OCI-LY3 (cell line): ENCODE data around the gene CPT1B.

Experiments used
- H2AFZ ChIP-seq: fragments of 200-600, 300-600 bp; shearing (Covaris generic); 2 replicates; pipeline ENCODE4 v1.6.0; 2014; ENCODE audit warnings: antibody characterized with exemption, low read depth, low read length
- H3K27ac ChIP-seq: fragments of 200-600, 300-600 bp; sonication (generic); 2 replicates; pipeline ENCODE4 v1.5.1; 2014; ENCODE audit warnings: mild to moderate bottlenecking, low read length, moderate library complexity, mixed read lengths
- H3K27me3 ChIP-seq: fragments of 200-600, 300-600 bp; sonication (generic); 2 replicates; pipeline ENCODE4 v1.6.1; 2014; ENCODE audit warnings: low read depth, low read length, mixed read lengths
- H3K36me3 ChIP-seq: fragments of 200-600, 300-600 bp; sonication (generic); replicated peaks from 2 replicates; pipeline ENCODE3; 2014; ENCODE audit warnings: low read depth, low read length, mixed read lengths
- H3K4me1 ChIP-seq: fragments of 300-600, 200-600 bp; sonication (generic); 2 replicates; pipeline ENCODE4 v1.6.1; 2014; ENCODE audit warnings: low read length, mixed read lengths
- H3K4me2 ChIP-seq: fragments of 200-600, 300-600 bp; sonication (generic); 2 replicates; pipeline ENCODE4 v1.6.1; 2014; ENCODE audit warnings: low read length, mixed read lengths
- H3K4me3 ChIP-seq: fragments of 300-600, 200-600 bp; sonication (generic); 2 replicates; pipeline ENCODE4 v1.5.1; 2014; ENCODE audit warnings: antibody characterized with exemption, mild to moderate bottlenecking, low read length, moderate library complexity
- H3K79me2 ChIP-seq: fragments of 300-600, 200-600 bp; shearing (Covaris generic); 2 replicates; pipeline ENCODE4 v1.6.1; 2014; ENCODE audit warnings: mild to moderate bottlenecking, low read length, mixed read lengths
- H3K9ac ChIP-seq: fragments of 300-600, 200-600 bp; shearing (Covaris generic); 2 replicates; pipeline ENCODE4 v1.6.0; 2014; ENCODE audit warnings: mild to moderate bottlenecking, low read length, moderate library complexity
- H3K9me3 ChIP-seq: fragments of 200-600, 300-600 bp; shearing (Covaris generic); 2 replicates; pipeline ENCODE4 v1.6.1; 2014; ENCODE audit warnings: low read length, mixed read lengths; ENCODE audit not compliant: insufficient read depth
- H4K20me1 ChIP-seq: fragments of 200-600, 300-600 bp; sonication (generic); 2 replicates; pipeline ENCODE4 v1.6.1; 2016; ENCODE audit warnings: low read length, mixed read lengths; ENCODE audit not compliant: insufficient read depth
- CTCF ChIP-seq: fragments of 200-600, 300-600 bp; sonication (generic); IDR thresholded peaks from 2 replicates; pipeline ENCODE4 v1.5.1; 2014; ENCODE audit warnings: antibody characterized with exemption, low read length, low read depth
- EZH2phosphoT487 ChIP-seq: fragments of 200-600 bp; shearing (Covaris generic); IDR thresholded peaks from 2 replicates; pipeline ENCODE4 v1.6.1; 2018; ENCODE audit warnings: antibody characterized with exemption, mixed run types, low read depth

CPT1B gene

GRCh38 chr22:50582493-50583293, 4.5 kb upstream of the CPT1B start, which contains the start of gene CHKB:
CHKB (minus strand) TSS chr22:50582849; CDS start chr22:50582781, 68 bp downstream.
- Histone ChIP-seq H4K20me1 (no peaks in the 10 kb centered on the region), H3K9ac (peak within 1 kb of the TSS; percentile 93)

GRCh38 chr22:50581950-50582492, 3.8 kb upstream of the CPT1B start:
- peak overlapping the region; percentile 93 for H3K9ac ChIP-seq
- peak overlapping the region; percentile 88 for H3K4me2 ChIP-seq
- peak overlapping the region; percentile 62; the same call in 1 of the 2 replicates for H2AFZ ChIP-seq
- no peaks in the 10 kb centered on the region for H3K27me3 ChIP-seq
- H4K20me1 ChIP-seq: no peaks in the 10 kb centered on the region
- H3K36me3 ChIP-seq: no peaks in the 10 kb centered on the region
- TF ChIP-seq EZH2phosphoT487 (no peak), CTCF (no peak)
- H3K4me1 ChIP-seq: peaks cover 11% of the 10 kb centered on the region
- peak overlapping the region; percentile 91 for H3K4me3 ChIP-seq
- H3K79me2 ChIP-seq: peaks cover 18% of the 10 kb centered on the region
- no peaks in the 10 kb centered on the region for H3K9me3 ChIP-seq
- peak overlapping the region; percentile 88 for H3K27ac ChIP-seq

More at GRCh38 chr22:50582493-50583293, 4.5 kb upstream of the CPT1B start, which contains the start of gene CHKB:
- Histone ChIP-seq H3K9me3 (no peaks in the 10 kb centered on the region), H3K4me2 (peak within 1 kb of the TSS; percentile 90), H3K27ac (peak within 1 kb of the TSS; percentile 88), H3K4me3 (peak within 1 kb of the TSS; percentile 91), H3K4me1 (peaks cover 11% of the 10 kb centered on the region), H3K79me2 (peaks cover 18% of the 10 kb centered on the region), H3K27me3 (no peaks in the 10 kb centered on the region), H2AFZ (peak within 1 kb of the TSS; percentile 62; the same call in 1 of the 2 replicates), H3K36me3 (no peaks in the 10 kb centered on the region)
- TF ChIP-seq CTCF: no peak
- no peak for TF ChIP-seq EZH2phosphoT487

- Histone ChIP-seq H3K27ac (peak overlapping the region; percentile 88), H3K4me1 (peaks cover 11% of the 10 kb centered on the region), H3K27me3 (no peaks in the 10 kb centered on the region)
These were observed 3.1 kb upstream of the CPT1B start for GRCh38 chr22:50581031-50581949.

More at GRCh38 chr22:50581031-50581949, 3.1 kb upstream of the CPT1B start:
- Histone ChIP-seq H3K4me3 (peak overlapping the region; percentile 91), H2AFZ (no peak overlapping the region), H3K9me3 (no peaks in the 10 kb centered on the region), H3K79me2 (peaks cover 18% of the 10 kb centered on the region), H4K20me1 (no peaks in the 10 kb centered on the region), H3K4me2 (peak overlapping the region; percentile 88), H3K9ac (peak overlapping the region; percentile 93), H3K36me3 (no peaks in the 10 kb centered on the region)
- TF ChIP-seq CTCF (no peak), EZH2phosphoT487 (no peak)
